Immature natural killer cell (primary cell): ENCODE data around the gene ATOH8. TPM values are rescaled to one million over a fixed set of nuclear protein-coding genes. Genes with fewer than 3 reads are reported as not detected.

ENCODE experiments used
- DNase-seq, 3 donors: peaks; one replicate each; pipeline ENCODE4 v3.0.0; 2022; ENCODE audit warnings: mixed read lengths in 1 of 3
- H3K27ac Mint-ChIP-seq, 6 donors: one replicate each; pipeline ENCODE4 v1.8.0; 2020; ENCODE audit warnings: mixed read lengths in 6 of 6, mild to moderate bottlenecking in 5 of 6, inconsistent platforms in 4 of 6, moderate library complexity in 3 of 6
- H3K27me3 Mint-ChIP-seq, 3 donors: one replicate each; pipeline ENCODE4 v1.8.0; 2020 to 2021; ENCODE audit warnings: low read depth in 3 of 3, mild to moderate bottlenecking in 3 of 3, mixed read lengths in 3 of 3, moderate library complexity in 3 of 3, inconsistent platforms in 1 of 3
- H3K36me3 Mint-ChIP-seq, 3 donors: one replicate each; pipeline ENCODE4 v1.8.0; 2020; ENCODE audit warnings: mixed read lengths in 3 of 3, inconsistent platforms in 2 of 3, mild to moderate bottlenecking in 2 of 3
- H3K4me1 Mint-ChIP-seq, 2 donors: one replicate each; pipeline ENCODE4 v1.8.0; 2020; ENCODE audit warnings: inconsistent platforms in 2 of 2, mild to moderate bottlenecking in 2 of 2, mixed read lengths in 2 of 2, moderate library complexity in 1 of 2
- H3K4me3 Mint-ChIP-seq, 5 donors: one replicate each; pipeline ENCODE4 v1.8.0; 2020; ENCODE audit warnings: mild to moderate bottlenecking in 5 of 5, mixed read lengths in 5 of 5, inconsistent platforms in 3 of 5, moderate library complexity in 3 of 5
- H3K9me3 Mint-ChIP-seq, 6 donors: one replicate each; pipeline ENCODE4 v1.8.0; 2020; ENCODE audit warnings: mild to moderate bottlenecking in 6 of 6, mixed read lengths in 6 of 6, inconsistent platforms in 4 of 6, moderate library complexity in 3 of 6
- polyA plus RNA-seq, 3 donors: library from polyadenylated mRNA; unstranded; fragments of 300-500 nt; fragmentation: Illumina TruSeq; gene quantifications; one replicate each; pipeline ENCODE4 v1.2.3, GENCODE V29; 2021

The ATOH8 gene
- polyA plus RNA-seq, 3 donors from 2014 or later, result not detected

DNA sequence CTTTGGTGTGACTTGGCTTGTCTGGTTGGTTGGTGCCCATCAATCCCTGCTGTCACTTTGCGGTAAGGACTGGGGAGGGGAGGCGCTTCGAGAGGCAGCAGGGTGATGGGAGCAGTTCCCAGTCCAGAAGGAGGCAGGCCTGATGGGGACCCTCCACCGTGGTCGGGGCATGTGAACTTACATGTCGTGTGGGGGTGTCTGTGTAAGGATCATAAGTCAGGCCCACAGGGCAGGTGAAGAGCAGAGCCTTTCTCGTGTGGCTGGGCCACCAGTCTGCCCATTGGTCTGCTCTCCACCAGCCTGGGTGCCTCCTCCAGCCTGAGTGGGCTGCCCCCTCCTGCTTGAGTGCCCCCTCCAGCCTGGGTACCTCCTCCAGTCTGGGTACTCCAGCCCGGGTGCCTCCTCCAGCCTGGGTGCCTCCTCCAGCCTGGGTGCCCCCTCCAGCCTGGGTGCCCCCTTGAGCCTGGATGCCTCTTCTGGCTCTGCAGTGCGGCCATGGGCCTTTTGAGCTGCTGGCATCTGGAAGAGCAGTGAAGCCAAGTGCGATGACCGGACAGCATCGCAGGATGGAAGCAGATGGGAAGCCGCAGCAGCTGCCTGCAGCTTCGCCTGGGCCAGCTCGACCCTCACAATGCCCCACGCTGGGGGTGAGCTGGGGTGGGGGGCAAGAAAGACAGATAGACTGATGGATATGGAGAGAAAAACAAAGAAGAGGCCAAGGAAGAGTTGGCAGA is 25.0 kb downstream of the ATOH8 start:
- no peak overlapping the region for H3K4me3 Mint-ChIP-seq
- peaks cover 0 to 3% (median 0%) of the 10 kb centered on the region in 3 donors for H3K27me3 Mint-ChIP-seq
- no peaks in the 10 kb centered on the region for H3K4me1 Mint-ChIP-seq
- no peak for DNase-seq
- no peaks in the 10 kb centered on the region for H3K9me3 Mint-ChIP-seq
- no peaks in the 10 kb centered on the region for H3K36me3 Mint-ChIP-seq
- no peak overlapping the region for H3K27ac Mint-ChIP-seq

DNA sequence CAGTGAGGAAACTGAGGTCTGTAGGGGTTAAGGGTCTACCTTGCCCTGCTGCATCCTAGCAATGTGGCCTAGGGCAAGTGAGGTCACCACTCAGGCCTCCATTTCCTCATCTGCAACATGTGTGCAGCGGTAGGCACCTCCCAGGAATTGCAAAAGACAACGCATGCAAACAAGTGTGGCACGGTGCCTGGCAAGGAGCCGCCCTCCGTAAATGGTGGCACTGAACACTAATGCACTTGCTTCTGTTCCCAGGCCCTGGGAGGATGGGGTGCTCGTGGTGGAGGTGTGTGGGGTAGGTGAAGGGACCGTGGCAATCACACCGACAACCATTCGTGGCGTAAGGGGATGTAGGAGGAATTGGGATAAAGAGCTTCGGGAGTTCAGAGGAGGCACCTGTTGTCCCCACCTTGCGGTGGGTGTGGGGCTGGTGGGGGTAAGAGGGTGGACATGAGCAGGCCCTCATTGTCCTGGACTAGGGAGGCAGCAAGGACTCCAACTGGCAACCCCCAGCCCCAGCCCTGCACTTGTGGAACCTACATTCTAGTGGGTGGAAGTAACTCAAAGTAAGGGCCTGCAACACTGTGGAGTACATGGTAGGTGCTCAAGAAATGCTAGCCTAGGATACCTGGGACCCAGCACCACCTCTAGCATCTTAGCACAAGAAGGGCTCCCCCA is 26.0 kb downstream of the ATOH8 start:
- Mint-ChIP-seq H3K9me3 (no peaks in the 10 kb centered on the region), H3K27me3 (peaks cover 0 to 3% (median 0%) of the 10 kb centered on the region in 3 donors), H3K4me3 (no peak overlapping the region), H3K4me1 (peaks cover under 1 to 2% of the 10 kb centered on the region in 2 donors), H3K27ac (no peak overlapping the region), H3K36me3 (no peaks in the 10 kb centered on the region)
- no peak for DNase-seq

DNA sequence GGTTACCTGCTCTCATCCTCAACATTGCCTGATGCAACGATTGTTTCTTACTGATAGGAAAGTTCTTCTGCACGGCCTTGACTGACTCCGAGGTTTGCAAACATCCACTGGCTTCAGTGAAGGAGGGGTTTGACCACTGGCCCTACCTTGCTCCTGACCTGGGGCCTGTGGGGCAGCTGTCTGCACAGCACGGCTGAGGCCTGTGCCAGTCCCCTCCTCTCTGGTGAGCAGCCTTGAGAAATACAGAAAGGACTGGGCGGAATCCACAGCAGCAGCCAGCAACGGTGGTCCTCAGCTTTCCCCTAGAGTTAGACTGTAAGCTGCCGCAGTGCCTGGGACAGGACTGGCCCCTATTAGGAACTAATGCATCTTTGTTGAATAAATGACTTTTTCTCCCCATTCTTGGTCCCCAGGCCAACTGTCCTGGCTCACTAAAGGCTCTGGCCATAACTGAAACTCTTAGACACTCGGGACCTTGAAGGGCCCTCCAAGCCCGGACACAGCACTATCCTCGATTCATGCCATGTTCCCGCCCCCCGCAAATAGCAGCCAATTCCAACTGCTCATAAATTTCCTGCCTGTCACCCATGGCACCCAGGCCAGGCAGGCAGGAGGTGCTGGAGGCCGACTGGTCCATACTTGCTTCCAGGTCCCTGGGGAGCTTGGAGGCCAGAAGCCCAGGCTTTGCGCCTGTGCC is 26.7 kb downstream of the ATOH8 start:
- H3K9me3 Mint-ChIP-seq, result no peaks in the 10 kb centered on the region
- peaks cover 0 to 6% (median 1%) of the 10 kb centered on the region in 3 donors for H3K27me3 Mint-ChIP-seq
- no peak overlapping the region for H3K4me3 Mint-ChIP-seq
- no peak for DNase-seq
- no peak overlapping the region for H3K27ac Mint-ChIP-seq
- no peaks in the 10 kb centered on the region for H3K36me3 Mint-ChIP-seq
- peaks cover 7 to 8% of the 10 kb centered on the region in 2 donors for H3K4me1 Mint-ChIP-seq

DNA sequence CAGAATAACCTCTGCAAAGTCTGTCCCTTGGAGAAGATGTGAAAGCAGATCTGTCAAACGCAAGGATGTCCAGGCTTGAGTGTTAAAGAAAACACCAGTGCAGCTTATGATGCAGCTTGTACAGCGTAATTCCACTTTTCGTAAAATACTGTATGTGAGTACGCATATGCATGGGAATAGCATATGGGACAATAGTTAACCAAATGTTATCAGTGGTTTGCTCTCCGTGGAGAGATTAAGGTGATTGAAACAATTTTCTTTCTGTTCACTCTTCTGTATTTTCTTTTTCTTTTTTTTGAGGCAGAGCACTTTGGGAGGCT is 27.2 kb downstream of the ATOH8 start:
- H3K36me3 Mint-ChIP-seq, result no peaks in the 10 kb centered on the region

DNA sequence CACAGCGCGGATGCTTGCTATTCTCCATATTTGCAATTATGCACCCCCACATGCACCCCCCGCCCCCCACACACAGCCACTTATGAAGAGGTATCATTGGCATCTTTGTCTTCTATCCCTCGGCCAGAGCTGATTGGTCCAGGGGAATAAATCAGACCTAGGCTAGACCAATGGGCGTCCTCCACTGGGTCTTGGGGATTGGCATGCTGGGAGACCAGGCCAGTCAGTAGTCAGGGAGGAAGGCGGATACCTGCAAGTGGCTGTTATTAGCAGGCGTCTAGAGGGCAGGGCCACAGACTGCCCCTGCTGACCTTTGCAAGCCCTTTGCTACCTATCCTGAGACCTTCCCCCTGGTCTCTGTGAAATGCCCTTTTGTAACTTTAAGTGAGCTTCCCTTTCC is 30.0 kb downstream of the ATOH8 start:
- H3K27me3 Mint-ChIP-seq, result peaks cover 0 to 6% (median 3%) of the 10 kb centered on the region in 3 donors
- H3K36me3 Mint-ChIP-seq, result no peaks in the 10 kb centered on the region
- no peaks in the 10 kb centered on the region for H3K9me3 Mint-ChIP-seq
- DNase-seq, result no peak
- no peak overlapping the region for H3K4me3 Mint-ChIP-seq
- peaks cover 11 to 16% of the 10 kb centered on the region in 2 donors for H3K4me1 Mint-ChIP-seq
- H3K27ac Mint-ChIP-seq, result no peak overlapping the region

More for the DNA sequence above, 27.2 kb downstream of the ATOH8 start:
- peaks cover 11 to 13% of the 10 kb centered on the region in 2 donors for H3K4me1 Mint-ChIP-seq
- DNase-seq, result no peak
- no peaks in the 10 kb centered on the region for H3K9me3 Mint-ChIP-seq
- no peak overlapping the region for H3K4me3 Mint-ChIP-seq
- no peak overlapping the region for H3K27ac Mint-ChIP-seq
- H3K27me3 Mint-ChIP-seq, result peaks cover 0 to 6% (median 1%) of the 10 kb centered on the region in 3 donors

DNA sequence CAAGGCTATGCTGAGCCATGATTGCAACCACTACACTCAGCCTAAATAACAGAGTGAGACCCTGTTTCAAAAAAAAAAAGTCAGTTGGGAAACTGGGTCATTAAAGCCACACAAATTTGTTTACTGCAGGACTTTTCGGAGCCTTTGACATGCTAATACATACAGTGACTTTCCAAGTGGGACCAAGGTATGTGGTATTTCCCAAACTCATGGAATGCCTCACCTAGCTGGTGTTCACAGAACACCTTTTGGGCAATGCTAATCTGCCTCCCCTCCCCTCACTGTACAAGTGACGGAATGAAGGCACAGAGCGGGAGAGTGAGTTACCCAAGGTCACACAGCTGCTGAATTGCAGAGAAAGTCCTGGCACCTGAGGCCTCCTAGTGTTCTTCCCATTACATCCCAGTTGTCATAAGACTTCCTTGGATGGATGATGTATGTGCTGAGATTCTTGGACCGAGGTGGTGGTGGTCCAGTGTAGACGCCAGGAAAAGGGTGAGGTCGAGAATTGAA is 30.7 kb downstream of the ATOH8 start:
- peak overlapping the region in 2 of 6 donors; percentile 35 to 55 for H3K27ac Mint-ChIP-seq
- no peaks in the 10 kb centered on the region for H3K36me3 Mint-ChIP-seq
- peaks cover 11 to 16% of the 10 kb centered on the region in 2 donors for H3K4me1 Mint-ChIP-seq
- DNase-seq, result no peak
- peaks cover 0 to 6% (median 3%) of the 10 kb centered on the region in 3 donors for H3K27me3 Mint-ChIP-seq
- H3K4me3 Mint-ChIP-seq, result peak overlapping the region in 1 of 5 donors; percentile 35
- H3K9me3 Mint-ChIP-seq, result no peaks in the 10 kb centered on the region

DNA sequence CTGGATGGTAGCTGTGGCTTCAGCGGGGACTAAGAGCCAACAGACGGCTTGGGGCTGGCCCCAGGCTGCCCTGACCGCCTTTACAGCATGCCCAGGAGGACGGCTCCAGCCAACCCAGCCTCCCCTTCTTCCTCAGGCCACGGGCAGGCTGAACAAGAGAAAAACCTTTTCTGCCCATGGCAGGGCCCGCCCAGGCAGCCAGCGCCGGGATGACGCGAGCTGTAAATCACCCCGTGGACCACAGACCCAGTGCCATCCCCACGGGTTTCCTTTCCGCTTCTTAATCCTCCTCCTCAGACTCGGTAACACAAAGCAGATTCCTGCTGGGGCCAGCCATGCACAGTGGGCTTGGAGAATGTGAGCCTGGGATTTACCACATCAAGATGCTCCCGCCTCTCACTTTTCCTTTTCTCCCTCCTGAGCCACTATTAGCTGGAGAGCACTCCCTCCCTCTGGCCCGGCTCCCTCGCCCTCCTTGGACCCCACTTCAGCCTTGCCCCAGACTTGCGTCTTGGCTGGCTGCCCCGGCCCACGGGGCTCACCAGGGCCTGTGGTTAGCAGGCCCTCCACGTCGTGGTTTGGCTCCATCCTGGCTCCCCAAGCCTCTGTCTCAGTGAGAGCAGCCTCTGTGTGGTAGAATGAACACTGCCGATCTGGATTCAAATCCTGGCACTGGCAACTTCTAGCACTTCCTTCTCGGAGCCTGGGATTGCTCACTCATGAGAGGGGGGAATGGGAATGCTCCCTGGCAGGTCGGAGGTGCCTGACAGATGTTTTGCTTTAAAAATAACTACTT is 31.4 kb downstream of the ATOH8 start:
- peak overlapping the region in 5 of 6 donors; percentile 40 to 62 (median 53) for H3K27ac Mint-ChIP-seq
- H3K27me3 Mint-ChIP-seq, result peaks cover 0 to 6% (median 3%) of the 10 kb centered on the region in 3 donors
- H3K4me1 Mint-ChIP-seq, result peaks cover 11 to 16% of the 10 kb centered on the region in 2 donors
- no peaks in the 10 kb centered on the region for H3K36me3 Mint-ChIP-seq
- DNase-seq, result peak; percentile 35 to 37 (median 36)
- H3K4me3 Mint-ChIP-seq, result peak overlapping the region in 3 of 5 donors; percentile 9 to 30 (median 20)
- H3K9me3 Mint-ChIP-seq, result no peaks in the 10 kb centered on the region

DNA sequence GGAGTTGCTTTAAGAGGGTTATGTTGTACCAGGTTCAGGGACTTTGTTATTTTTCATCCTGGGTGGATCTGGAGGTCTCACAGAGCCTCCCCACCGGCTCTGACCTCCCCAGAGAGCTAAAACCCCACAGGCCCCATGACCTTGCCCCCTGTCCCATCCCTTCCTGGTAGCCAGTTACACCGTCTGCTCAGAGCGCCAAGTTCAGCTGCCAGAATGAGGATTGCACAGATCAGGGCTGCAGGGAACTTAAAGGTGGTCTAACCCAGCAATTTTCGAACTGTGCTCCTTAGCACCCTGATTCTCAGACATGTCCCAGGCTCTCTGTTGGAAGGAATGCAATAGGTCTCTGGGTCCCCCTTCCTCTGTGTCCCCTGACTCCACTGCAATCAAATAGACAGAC is 32.1 kb downstream of the ATOH8 start:
- no peaks in the 10 kb centered on the region for H3K9me3 Mint-ChIP-seq
- H3K27ac Mint-ChIP-seq, result peak overlapping the region in 1 of 6 donors; percentile 55
- DNase-seq, result no peak
- H3K27me3 Mint-ChIP-seq, result peaks cover 0 to 6% (median 3%) of the 10 kb centered on the region in 3 donors
- peak overlapping the region in 1 of 5 donors; percentile 10 for H3K4me3 Mint-ChIP-seq
- no peaks in the 10 kb centered on the region for H3K36me3 Mint-ChIP-seq
- H3K4me1 Mint-ChIP-seq, result peaks cover 11 to 16% of the 10 kb centered on the region in 2 donors

DNA sequence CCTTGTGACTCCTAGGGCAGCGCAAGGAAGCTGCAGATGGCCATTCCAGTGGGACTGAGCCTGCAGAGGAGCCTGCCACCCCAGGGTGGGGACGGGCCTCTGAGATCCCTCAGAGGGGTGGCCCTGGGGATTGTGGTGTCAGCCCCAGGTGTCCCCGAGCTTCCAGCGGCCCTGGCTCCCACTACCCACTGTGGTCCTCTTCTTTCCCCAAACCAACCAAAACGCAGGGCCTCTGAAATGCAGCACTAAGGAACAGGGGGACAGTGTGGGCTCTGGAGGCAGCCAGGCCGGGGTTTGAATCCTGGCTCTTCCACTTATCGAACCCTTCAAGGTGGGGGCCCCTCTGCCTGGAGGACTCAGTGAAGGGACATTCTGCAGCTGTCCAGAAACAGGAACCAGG is 32.7 kb downstream of the ATOH8 start:
- Mint-ChIP-seq H3K4me1 (peaks cover 11 to 16% of the 10 kb centered on the region in 2 donors), H3K36me3 (no peaks in the 10 kb centered on the region), H3K9me3 (no peaks in the 10 kb centered on the region), H3K27me3 (peaks cover 0 to 3% (median 3%) of the 10 kb centered on the region in 3 donors), H3K4me3 (no peak overlapping the region), H3K27ac (no peak overlapping the region)
- DNase-seq, result no peak

DNA sequence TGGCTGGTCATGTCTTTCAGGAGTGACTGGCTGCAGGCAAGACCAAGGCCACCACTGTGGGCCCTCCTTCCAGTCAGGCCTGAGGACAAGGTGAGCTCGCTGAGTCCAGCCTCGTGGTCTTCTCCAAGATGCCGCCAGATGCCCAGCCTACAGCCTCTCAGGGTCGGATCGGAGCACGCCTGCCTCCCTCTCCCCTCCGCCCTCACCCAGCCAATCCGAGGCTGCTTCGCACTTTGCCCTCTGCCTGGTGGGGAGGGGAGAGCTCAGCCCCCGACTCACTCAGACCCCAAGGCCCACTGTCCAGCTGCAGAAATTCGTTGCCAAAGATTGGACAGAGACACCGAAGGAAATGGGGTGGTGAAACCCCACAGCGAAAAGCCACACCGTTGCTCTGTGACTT is 33.1 kb downstream of the ATOH8 start:
- H3K36me3 Mint-ChIP-seq, result no peaks in the 10 kb centered on the region
- no peak overlapping the region for H3K27ac Mint-ChIP-seq
- peaks cover 11 to 16% of the 10 kb centered on the region in 2 donors for H3K4me1 Mint-ChIP-seq
- peaks cover 0 to 3% (median 3%) of the 10 kb centered on the region in 3 donors for H3K27me3 Mint-ChIP-seq
- H3K4me3 Mint-ChIP-seq, result no peak overlapping the region
- DNase-seq, result no peak
- H3K9me3 Mint-ChIP-seq, result no peaks in the 10 kb centered on the region

DNA sequence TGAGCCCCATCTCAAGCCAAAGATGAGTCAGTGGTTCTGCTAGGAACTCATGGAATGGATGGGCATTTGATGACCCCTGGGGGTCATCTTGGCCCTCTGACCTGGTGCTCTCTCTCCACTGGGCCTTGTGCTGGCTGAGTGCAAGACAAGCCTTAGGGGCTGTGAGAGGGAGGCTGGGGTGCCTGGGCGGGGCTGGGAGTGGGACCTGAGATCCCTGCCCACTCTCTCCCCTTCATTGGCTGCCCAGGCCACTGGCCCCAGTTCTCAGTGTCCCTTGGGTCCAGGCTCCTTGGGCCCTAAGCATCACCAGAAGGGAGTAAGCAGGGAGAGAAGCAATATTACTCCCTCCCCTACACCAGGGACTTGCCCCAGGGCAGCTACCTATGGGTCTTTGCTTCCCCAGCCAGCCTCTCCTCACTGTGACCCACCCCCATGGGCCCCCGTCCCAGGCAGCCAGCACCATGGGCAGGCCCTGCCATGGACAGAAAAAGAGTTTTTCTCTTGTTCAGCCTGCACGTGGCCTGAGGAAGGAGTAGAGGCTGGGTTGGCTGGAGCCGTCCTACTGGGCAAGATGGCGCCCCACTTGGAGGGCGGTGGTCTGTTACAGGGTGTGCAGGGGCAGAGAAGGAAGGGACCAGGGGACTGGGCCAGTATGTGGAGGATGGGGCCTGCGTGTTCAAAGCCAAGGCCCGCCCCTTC is 33.6 kb downstream of the ATOH8 start:
- Mint-ChIP-seq H3K27me3 (peaks cover 3 to 4% (median 3%) of the 10 kb centered on the region in 3 donors), H3K27ac (no peak overlapping the region), H3K4me1 (peaks cover 11 to 16% of the 10 kb centered on the region in 2 donors), H3K36me3 (no peaks in the 10 kb centered on the region), H3K9me3 (no peaks in the 10 kb centered on the region), H3K4me3 (no peak overlapping the region)
- DNase-seq, result no peak

DNA sequence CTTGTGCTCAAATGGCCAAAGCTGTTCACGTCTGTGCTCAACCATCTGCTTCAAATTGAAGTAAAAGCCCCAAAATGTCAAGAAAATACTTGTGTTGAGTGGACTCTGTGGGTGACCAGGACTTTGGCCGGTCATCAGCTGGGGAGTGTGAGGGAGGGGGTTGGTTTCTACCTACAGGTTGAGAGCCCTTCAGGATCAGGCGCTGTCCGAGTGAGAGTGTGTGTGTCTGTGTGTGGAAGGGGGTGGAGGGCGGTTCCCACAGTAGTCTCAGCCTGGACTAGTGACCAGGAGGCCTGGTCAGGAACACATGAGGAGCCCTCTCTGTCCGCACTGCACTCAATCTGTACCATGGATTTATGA is 34.2 kb downstream of the ATOH8 start:
- no peak overlapping the region for H3K27ac Mint-ChIP-seq

DNA sequence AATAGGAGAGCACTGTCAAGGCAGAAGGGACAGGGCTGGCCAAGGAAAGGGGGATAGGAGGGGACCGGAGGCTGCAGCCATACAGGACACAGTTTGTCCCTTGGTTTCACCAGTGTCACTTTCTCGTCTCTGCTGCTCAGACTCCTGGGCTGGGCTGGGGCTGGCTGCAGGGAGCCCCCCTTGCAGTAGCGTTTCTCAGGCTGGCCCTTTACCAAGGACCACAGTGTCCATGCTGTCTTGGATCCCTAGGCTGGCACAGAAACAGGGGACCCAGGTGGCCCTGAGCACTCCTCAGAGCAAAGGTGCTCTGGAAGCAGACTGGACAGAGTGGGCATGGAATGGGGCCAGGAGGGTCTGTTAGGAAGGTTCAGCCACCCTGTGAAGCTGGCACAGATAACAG is 34.8 kb downstream of the ATOH8 start:
- Mint-ChIP-seq H3K36me3 (no peaks in the 10 kb centered on the region), H3K9me3 (no peaks in the 10 kb centered on the region), H3K27me3 (peaks cover 3 to 6% (median 3%) of the 10 kb centered on the region in 3 donors), H3K4me3 (no peak overlapping the region), H3K4me1 (peaks cover 11 to 16% of the 10 kb centered on the region in 2 donors), H3K27ac (no peak overlapping the region)
- DNase-seq, result no peak

More for the DNA sequence above, 34.2 kb downstream of the ATOH8 start:
- Mint-ChIP-seq H3K36me3 (no peaks in the 10 kb centered on the region), H3K27me3 (peaks cover 3 to 6% (median 3%) of the 10 kb centered on the region in 3 donors), H3K4me3 (no peak overlapping the region), H3K4me1 (peaks cover 11 to 16% of the 10 kb centered on the region in 2 donors), H3K9me3 (no peaks in the 10 kb centered on the region)
- no peak for DNase-seq
